ENCODE data around the gene ABCB9.

GRCh38 chr12:122908915-122909314 is 57.3 kb downstream of the ABCB9 start:
- no peak for TF ChIP-seq CTCF (IDR thresholded peaks at IDR 0.05)
- TF ChIP-seq POLR2A (IDR thresholded peaks at IDR 0.05), result no peak
- TF ChIP-seq EP300 (IDR thresholded peaks at IDR 0.05), result no peak
